ENCODE measurements around the gene PIM3. TPM values are rescaled to one million over a fixed set of nuclear protein-coding genes. Genes with fewer than 3 reads are reported as not detected.

Gene PIM3
- total and polyA plus RNA-seq, 2 donors, result 36.0 to 57.6 TPM

GRCh38 chr22:50004918-50005317 is 44.3 kb downstream of the PIM3 start:
- Histone ChIP-seq H3K27ac (ENCODE audit: low read depth in 1 of 2, low read length in 1 of 2) (no peak overlapping the region), H3K4me1 (ENCODE audit: control insufficient read depth in 2 of 2, insufficient read depth in 2 of 2, low read length in 2 of 2) (peaks cover 0 to 3% of the 10 kb centered on the region in 2 donors), H3K4me3 (ENCODE audit: low read length in 2 of 2) (no peak overlapping the region), H3K27me3 (ENCODE audit: control insufficient read depth in 2 of 2, insufficient read depth in 1 of 2, low read length in 1 of 2) (peaks cover 4 to 31% of the 10 kb centered on the region in 2 donors), H3K9me3 (ENCODE audit: control insufficient read depth in 2 of 2, insufficient read depth in 1 of 2, low read length in 1 of 2) (peaks cover 0 to 1% of the 10 kb centered on the region in 2 donors), H3K36me3 (ENCODE audit: control insufficient read depth in 2 of 2, insufficient read depth in 2 of 2, low read length in 1 of 2) (no peaks in the 10 kb centered on the region)
- no peak for DNase-seq (ENCODE audit: low read depth in 6 of 9, low spot score in 9 of 9)
- WGBS, result 85% methylated on average over 4 of the region's 4 CpGs

GRCh38 chr22:50007057-50007511 is 46.5 kb downstream of the PIM3 start:
- H3K36me3 ChIP-seq (ENCODE audit: control insufficient read depth in 2 of 2, insufficient read depth in 2 of 2, low read length in 1 of 2), result no peaks in the 10 kb centered on the region
- H3K27ac ChIP-seq (ENCODE audit: low read depth in 1 of 2, low read length in 1 of 2), result no peak overlapping the region
- 96% methylated on average over 3 of the region's 3 CpGs for WGBS
- no peaks in the 10 kb centered on the region for H3K9me3 ChIP-seq (ENCODE audit: control insufficient read depth in 2 of 2, insufficient read depth in 1 of 2, low read length in 1 of 2)
- no peak for DNase-seq (ENCODE audit: low read depth in 6 of 9, low spot score in 9 of 9)
- H3K4me1 ChIP-seq (ENCODE audit: control insufficient read depth in 2 of 2, insufficient read depth in 2 of 2, low read length in 2 of 2), result peaks cover 0 to 6% of the 10 kb centered on the region in 2 donors
- no peak overlapping the region for H3K4me3 ChIP-seq (ENCODE audit: low read length in 2 of 2)
- H3K27me3 ChIP-seq (ENCODE audit: control insufficient read depth in 2 of 2, insufficient read depth in 1 of 2, low read length in 1 of 2), result peaks cover 17 to 33% of the 10 kb centered on the region in 2 donors

GRCh38 chr22:50008151-50009040 is 47.8 kb downstream of the PIM3 start:
- Histone ChIP-seq H3K27ac (ENCODE audit: low read depth in 1 of 2, low read length in 1 of 2) (peak overlapping the region in 1 of 2 donors; percentile 43), H3K9me3 (ENCODE audit: control insufficient read depth in 2 of 2, insufficient read depth in 1 of 2, low read length in 1 of 2) (no peaks in the 10 kb centered on the region), H3K4me3 (ENCODE audit: low read length in 2 of 2) (no peak overlapping the region), H3K27me3 (ENCODE audit: control insufficient read depth in 2 of 2, insufficient read depth in 1 of 2, low read length in 1 of 2) (peaks cover 18 to 46% of the 10 kb centered on the region in 2 donors), H3K36me3 (ENCODE audit: control insufficient read depth in 2 of 2, insufficient read depth in 2 of 2, low read length in 1 of 2) (no peaks in the 10 kb centered on the region), H3K4me1 (ENCODE audit: control insufficient read depth in 2 of 2, insufficient read depth in 2 of 2, low read length in 2 of 2) (peaks cover 0 to 6% of the 10 kb centered on the region in 2 donors)
- WGBS, result 94% methylated on average over 24 of the region's 24 CpGs
- peak in 1 of 9 donors; percentile 22 for DNase-seq (ENCODE audit: low read depth in 6 of 9, low spot score in 9 of 9)

DNA sequence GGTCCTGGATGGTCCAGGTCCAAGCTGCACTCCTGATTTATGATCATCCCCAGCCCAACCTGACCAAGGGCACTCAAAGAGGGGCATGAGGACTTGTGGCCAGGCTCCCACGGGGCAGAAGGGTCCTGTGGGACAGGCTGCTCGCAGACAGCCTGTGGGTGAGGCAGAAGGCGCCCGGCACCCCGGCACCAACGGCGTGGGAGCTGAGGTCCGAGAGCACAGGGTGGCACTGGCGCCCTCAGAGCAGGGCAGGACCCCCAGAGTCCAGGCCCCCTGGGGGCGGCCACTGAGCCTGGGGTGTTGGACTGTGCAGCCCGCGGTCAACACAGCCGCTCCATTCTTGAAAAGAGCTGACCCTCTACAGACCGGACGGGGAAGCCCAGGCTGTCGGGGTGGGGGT is 48.7 kb downstream of the PIM3 start:
- Histone ChIP-seq H3K4me1 (ENCODE audit: control insufficient read depth in 2 of 2, insufficient read depth in 2 of 2, low read length in 2 of 2) (peaks cover 0 to 8% of the 10 kb centered on the region in 2 donors), H3K27me3 (ENCODE audit: control insufficient read depth in 2 of 2, insufficient read depth in 1 of 2, low read length in 1 of 2) (peaks cover 25 to 55% of the 10 kb centered on the region in 2 donors), H3K27ac (ENCODE audit: low read depth in 1 of 2, low read length in 1 of 2) (no peak overlapping the region), H3K9me3 (ENCODE audit: control insufficient read depth in 2 of 2, insufficient read depth in 1 of 2, low read length in 1 of 2) (no peaks in the 10 kb centered on the region), H3K36me3 (ENCODE audit: control insufficient read depth in 2 of 2, insufficient read depth in 2 of 2, low read length in 1 of 2) (no peaks in the 10 kb centered on the region), H3K4me3 (ENCODE audit: low read length in 2 of 2) (no peak overlapping the region)
- WGBS, result 97% methylated on average over 16 of the region's 16 CpGs
- no peak for DNase-seq (ENCODE audit: low read depth in 6 of 9, low spot score in 9 of 9)

- Histone ChIP-seq H3K27ac (ENCODE audit: low read depth in 1 of 2, low read length in 1 of 2) (no peak overlapping the region), H3K4me3 (ENCODE audit: low read length in 2 of 2) (no peak overlapping the region), H3K4me1 (ENCODE audit: control insufficient read depth in 2 of 2, insufficient read depth in 2 of 2, low read length in 2 of 2) (peaks cover 0 to 13% of the 10 kb centered on the region in 2 donors), H3K9me3 (ENCODE audit: control insufficient read depth in 2 of 2, insufficient read depth in 1 of 2, low read length in 1 of 2) (no peaks in the 10 kb centered on the region), H3K36me3 (ENCODE audit: control insufficient read depth in 2 of 2, insufficient read depth in 2 of 2, low read length in 1 of 2) (no peaks in the 10 kb centered on the region), H3K27me3 (ENCODE audit: control insufficient read depth in 2 of 2, insufficient read depth in 1 of 2, low read length in 1 of 2) (peaks cover 33 to 62% of the 10 kb centered on the region in 2 donors)
- 72% methylated on average over 46 of the region's 46 CpGs for WGBS
- no peak for DNase-seq (ENCODE audit: low read depth in 6 of 9, low spot score in 9 of 9)
These were observed 49.4 kb downstream of the PIM3 start for GRCh38 chr22:50009765-50010675.

DNA sequence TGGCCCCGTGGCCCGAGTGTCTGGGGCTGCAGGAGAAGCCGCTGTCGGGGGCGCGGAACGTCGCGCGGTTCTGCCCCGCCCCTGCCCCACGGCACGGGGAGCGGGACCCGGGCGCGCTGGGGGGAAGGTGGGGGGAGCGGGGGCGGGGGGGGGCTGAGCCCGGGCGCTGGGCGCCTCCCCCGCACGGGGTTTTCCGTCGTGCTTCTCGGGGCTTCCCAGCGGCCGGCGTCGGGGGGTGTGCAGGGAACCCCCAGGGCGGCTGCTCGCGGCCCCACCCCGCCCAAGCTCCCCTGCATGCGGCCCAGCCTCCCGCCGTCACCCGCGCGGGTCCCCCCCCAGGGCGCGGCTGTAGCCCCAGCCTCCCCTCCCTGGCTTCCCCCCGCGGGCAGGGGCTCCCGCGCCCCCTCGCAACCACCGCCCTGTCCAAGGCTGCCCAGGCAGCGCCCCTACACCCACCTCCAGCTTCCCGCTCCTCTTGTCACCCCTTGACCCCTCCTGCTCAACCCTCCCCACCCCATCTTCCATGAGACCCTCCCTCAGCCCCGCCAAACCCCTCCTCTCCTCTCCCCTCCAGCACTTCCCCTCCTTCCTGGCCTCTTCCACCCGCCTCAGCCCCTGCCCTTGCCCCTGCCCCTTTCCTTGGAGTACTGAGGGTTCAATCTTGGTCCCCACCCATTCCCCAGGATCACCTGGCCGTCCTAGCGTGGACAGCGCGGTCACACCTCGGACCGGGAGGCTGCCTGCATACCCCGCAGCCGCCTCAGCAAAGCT is 50.3 kb downstream of the PIM3 start:
- Histone ChIP-seq H3K4me1 (ENCODE audit: control insufficient read depth in 2 of 2, insufficient read depth in 2 of 2, low read length in 2 of 2) (peaks cover 0 to 13% of the 10 kb centered on the region in 2 donors), H3K9me3 (ENCODE audit: control insufficient read depth in 2 of 2, insufficient read depth in 1 of 2, low read length in 1 of 2) (no peaks in the 10 kb centered on the region), H3K27me3 (ENCODE audit: control insufficient read depth in 2 of 2, insufficient read depth in 1 of 2, low read length in 1 of 2) (peaks cover 36 to 69% of the 10 kb centered on the region in 2 donors), H3K4me3 (ENCODE audit: low read length in 2 of 2) (no peak overlapping the region), H3K27ac (ENCODE audit: low read depth in 1 of 2, low read length in 1 of 2) (no peak overlapping the region), H3K36me3 (ENCODE audit: control insufficient read depth in 2 of 2, insufficient read depth in 2 of 2, low read length in 1 of 2) (no peaks in the 10 kb centered on the region)
- 7% methylated on average over 57 of the region's 61 CpGs for WGBS
- DNase-seq (ENCODE audit: low read depth in 6 of 9, low spot score in 9 of 9), result peak in 1 of 9 donors; percentile 24

GRCh38 chr22:50011447-50012210 is 51.1 kb downstream of the PIM3 start:
- Histone ChIP-seq H3K36me3 (ENCODE audit: control insufficient read depth in 2 of 2, insufficient read depth in 2 of 2, low read length in 1 of 2) (no peaks in the 10 kb centered on the region), H3K9me3 (ENCODE audit: control insufficient read depth in 2 of 2, insufficient read depth in 1 of 2, low read length in 1 of 2) (no peaks in the 10 kb centered on the region), H3K27ac (ENCODE audit: low read depth in 1 of 2, low read length in 1 of 2) (no peak overlapping the region), H3K27me3 (ENCODE audit: control insufficient read depth in 2 of 2, insufficient read depth in 1 of 2, low read length in 1 of 2) (peaks cover 36 to 76% of the 10 kb centered on the region in 2 donors), H3K4me1 (ENCODE audit: control insufficient read depth in 2 of 2, insufficient read depth in 2 of 2, low read length in 2 of 2) (peaks cover 0 to 13% of the 10 kb centered on the region in 2 donors), H3K4me3 (ENCODE audit: low read length in 2 of 2) (peak overlapping the region in 1 of 2 donors; percentile 16)
- WGBS, result 71% methylated on average over 18 of the region's 18 CpGs
- DNase-seq (ENCODE audit: low read depth in 6 of 9, low spot score in 9 of 9), result no peak
